Measurements from ENCODE around the gene ENPP1.
"Not testable (repeated sequence)": the region's sequence is repeated elsewhere in the genome, so short reads cannot be mapped to it uniquely, and the experiment has no call there.

Gene ENPP1

GRCh38 chr6:131893198-131893597 is 85.4 kb downstream of the ENPP1 start:
- H3K4me3 ChIP-seq (replicated peaks; ENCODE audit: low read depth, low read length), result no peak overlapping the region
- no peak for TF ChIP-seq CTCF (IDR thresholded peaks at IDR 0.05; ENCODE audit: low read length, missing control alignments)
- no peak for DNase-seq (ENCODE audit: low read depth)

GRCh38 chr6:131894493-131895424 is 86.9 kb downstream of the ENPP1 start:
- no peak for TF ChIP-seq CTCF (IDR thresholded peaks at IDR 0.05; ENCODE audit: low read length, missing control alignments)
- DNase-seq (ENCODE audit: low read depth), result no peak
- H3K4me3 ChIP-seq (replicated peaks; ENCODE audit: low read depth, low read length), result no peak overlapping the region

GRCh38 chr6:131897050-131897435 is 89.2 kb downstream of the ENPP1 start:
- no peak overlapping the region for H3K4me3 ChIP-seq (replicated peaks; ENCODE audit: low read depth, low read length)
- no peak for DNase-seq (ENCODE audit: low read depth)
- no peak for TF ChIP-seq CTCF (IDR thresholded peaks at IDR 0.05; ENCODE audit: low read length, missing control alignments)

GRCh38 chr6:131897621-131898020 is 89.8 kb downstream of the ENPP1 start:
- no peak for TF ChIP-seq CTCF (IDR thresholded peaks at IDR 0.05; ENCODE audit: low read length, missing control alignments)
- DNase-seq (ENCODE audit: low read depth), result no peak
- H3K4me3 ChIP-seq (replicated peaks; ENCODE audit: low read depth, low read length), result no peak overlapping the region

GRCh38 chr6:131898718-131899117 is 90.9 kb downstream of the ENPP1 start:
- DNase-seq (ENCODE audit: low read depth), result no peak
- TF ChIP-seq CTCF (IDR thresholded peaks at IDR 0.05; ENCODE audit: low read length, missing control alignments), result no peak
- H3K4me3 ChIP-seq (replicated peaks; ENCODE audit: low read depth, low read length), result no peak overlapping the region

GRCh38 chr6:131900231-131900630 is 92.4 kb downstream of the ENPP1 start:
- no peak for DNase-seq (ENCODE audit: low read depth)
- H3K4me3 ChIP-seq (replicated peaks; ENCODE audit: low read depth, low read length), result no peak overlapping the region
- TF ChIP-seq CTCF (IDR thresholded peaks at IDR 0.05; ENCODE audit: low read length, missing control alignments), result no peak

- DNase-seq (ENCODE audit: low read depth), result not testable (repeated sequence)
Measured at GRCh38 chr6:131901326-131901873, 93.6 kb downstream of the ENPP1 start.

GRCh38 chr6:131903734-131904133 is 95.9 kb downstream of the ENPP1 start:
- DNase-seq (ENCODE audit: low read depth); H3K4me3 ChIP-seq (replicated peaks; ENCODE audit: low read depth, low read length): not testable (repeated sequence)

More at GRCh38 chr6:131901326-131901873, 93.6 kb downstream of the ENPP1 start:
- H3K4me3 ChIP-seq (replicated peaks; ENCODE audit: low read depth, low read length), result not testable (repeated sequence)

- DNase-seq (ENCODE audit: low read depth); H3K4me3 ChIP-seq (replicated peaks; ENCODE audit: low read depth, low read length): not testable (repeated sequence)
Measured at GRCh38 chr6:131908787-131909186, 101.0 kb downstream of the ENPP1 start.

All from fibroblast of pulmonary artery (primary cell).